HepG2 (cell line): ENCODE data around the gene THRAP3.

ENCODE experiments used
- CREB1 ChIP-seq, 2 experiments: fragments of 450-650 bp in 1 of 2; IDR thresholded peaks; 2 replicates each; pipeline ENCODE4 v1.6.1; 2016 to 2017; ENCODE audit warnings: control low read depth in 1 of 2, mild to moderate bottlenecking in 1 of 2, missing compliant biosample characterization in 1 of 2, missing genetic modification characterization in 1 of 2
- ZNF343 ChIP-seq: sonication (generic); formaldehyde crosslinking; IDR thresholded peaks from 2 replicates; pipeline ENCODE4 v1.4.0; 2020; ENCODE audit warnings: mild to moderate bottlenecking, missing genetic modification reagents
- ZSCAN29 ChIP-seq: sonication (generic); formaldehyde crosslinking; conservative IDR thresholded peaks from 2 replicates; pipeline ENCODE4 v1.4.0; 2020; ENCODE audit warnings: mild to moderate bottlenecking, missing genetic modification reagents

DNA sequence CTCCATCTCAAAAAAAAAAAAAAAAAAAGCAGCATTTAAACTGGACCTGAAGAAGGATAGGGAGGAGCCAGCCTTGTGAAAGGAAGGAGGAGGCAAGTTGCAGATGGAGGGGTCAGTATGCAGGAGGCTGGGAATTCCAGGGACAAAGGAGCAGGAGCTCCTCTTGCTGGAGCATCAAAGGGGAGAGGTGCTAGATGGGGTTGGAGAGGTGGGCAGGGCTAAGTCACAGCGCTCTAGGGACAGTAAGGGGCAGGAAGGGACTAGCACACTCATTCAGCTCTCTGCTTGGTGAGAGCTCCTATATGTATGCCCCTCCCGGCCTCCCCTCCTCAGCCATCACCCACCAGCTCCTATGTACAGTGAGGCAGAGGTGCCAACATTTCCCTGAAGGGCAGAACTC is 41.5 kb upstream of the THRAP3 start:
- TF ChIP-seq ZNF343 (CRISPR knock-in tag) (no peak), CREB1 (IDR thresholded peaks at IDR 0.05) (no peak), CREB1 (CRISPR knock-in tag; IDR thresholded peaks at IDR 0.05) (no peak), ZSCAN29 (no peak)
